B cell (primary cell): ENCODE results near the gene MCF2L.

ENCODE experiments used
- CTCF ChIP-seq: fragments of 200-600 bp; IDR thresholded peaks from one replicate; pipeline ENCODE4 v1.8.0; 2022; ENCODE audit warnings: antibody characterized with exemption, mild to moderate bottlenecking
- EZH2 ChIP-seq: IDR thresholded peaks from 2 replicates; pipeline ENCODE4 v1.6.1; 2012; ENCODE audit warnings: borderline replicate concordance, low read depth, mild to moderate bottlenecking, moderate library complexity, low read length; ENCODE audit not compliant: insufficient read depth, poor library complexity, severe bottlenecking

GRCh38 chr13:113105032-113105920, 136.3 kb downstream of the MCF2L start, which contains the start of gene F7:
- no peak for TF ChIP-seq CTCF
- TF ChIP-seq EZH2 = no peak
